Measurements from ENCODE around the gene ASB3.

The ASB3 gene

GRCh38 chr2:53646788-53647187 is 140.0 kb downstream of the ASB3 start:
- peak; percentile 9 for DNase-seq (ENCODE audit: low spot score)

- no peak for DNase-seq (ENCODE audit: low spot score)
These were observed 145.5 kb downstream of the ASB3 start for GRCh38 chr2:53641290-53641689.

GRCh38 chr2:53640466-53640865 is 146.3 kb downstream of the ASB3 start:
- DNase-seq (ENCODE audit: low spot score), result no peak

GRCh38 chr2:53636596-53636995 is 150.2 kb downstream of the ASB3 start:
- no peak for DNase-seq (ENCODE audit: low spot score)

- DNase-seq (ENCODE audit: low spot score), result no peak
These were observed 150.6 kb downstream of the ASB3 start for GRCh38 chr2:53636109-53636508.

- DNase-seq (ENCODE audit: low spot score), result no peak
These were observed 151.1 kb downstream of the ASB3 start for GRCh38 chr2:53635694-53636093.

- no peak for DNase-seq (ENCODE audit: low spot score)
These were observed 153.3 kb downstream of the ASB3 start for GRCh38 chr2:53633441-53633840.

GRCh38 chr2:53632714-53633113 is 154.0 kb downstream of the ASB3 start:
- DNase-seq (ENCODE audit: low spot score), result no peak

- DNase-seq (ENCODE audit: low spot score), result no peak
These were observed 154.7 kb downstream of the ASB3 start for GRCh38 chr2:53632126-53632460.

GRCh38 chr2:53631313-53632125 is 155.2 kb downstream of the ASB3 start:
- no peak for DNase-seq (ENCODE audit: low spot score)

GRCh38 chr2:53630026-53630606 is 156.6 kb downstream of the ASB3 start:
- no peak for DNase-seq (ENCODE audit: low spot score)

GRCh38 chr2:53629501-53629900 is 157.3 kb downstream of the ASB3 start:
- no peak for DNase-seq (ENCODE audit: low spot score)

GRCh38 chr2:53629001-53629400 is 157.8 kb downstream of the ASB3 start:
- DNase-seq (ENCODE audit: low spot score), result no peak

GRCh38 chr2:53622141-53622540 is 164.6 kb downstream of the ASB3 start:
- no peak for DNase-seq (ENCODE audit: low spot score)

GRCh38 chr2:53620981-53621380 is 165.8 kb downstream of the ASB3 start:
- no peak for DNase-seq (ENCODE audit: low spot score)
